OCI-LY1 (cell line): ENCODE data around the gene MAGI1.

ENCODE experiments used
- H2AFZ ChIP-seq: fragments of 200-600 bp; sonication (generic), shearing (Covaris generic); 2 replicates; pipeline ENCODE4 v1.6.0; 2014; ENCODE audit warnings: antibody characterized with exemption, mild to moderate bottlenecking, low read length
- H3F3A ChIP-seq: fragments of 200-600 bp; sonication (generic), shearing (Covaris generic); 2 replicates; pipeline ENCODE4 v1.6.0; 2014; ENCODE audit warnings: mild to moderate bottlenecking, antibody characterized with exemption, low read length, moderate library complexity; ENCODE audit not compliant: insufficient read depth
- H3K27ac ChIP-seq: fragments of 200-600 bp; sonication (generic); 2 replicates; pipeline ENCODE4 v1.5.1; 2014; ENCODE audit warnings: low read length, mixed run types, mild to moderate bottlenecking, low read depth; ENCODE audit not compliant: poor library complexity, severe bottlenecking
- H3K27me3 ChIP-seq: fragments of 200-600 bp; sonication (generic); 2 replicates; pipeline ENCODE4 v1.6.0; 2014; ENCODE audit warnings: antibody characterized with exemption, mild to moderate bottlenecking, low read length, moderate library complexity; ENCODE audit not compliant: insufficient read depth
- H3K36me3 ChIP-seq: fragments of 200-600 bp; sonication (generic); 2 replicates; pipeline ENCODE4 v1.6.1; 2014; ENCODE audit warnings: mild to moderate bottlenecking, antibody characterized with exemption, low read length, moderate library complexity, mixed read lengths; ENCODE audit not compliant: insufficient read depth
- H3K4me1 ChIP-seq: fragments of 200-600 bp; sonication (generic); 2 replicates; pipeline ENCODE4 v1.5.1; 2014; ENCODE audit warnings: mild to moderate bottlenecking, low read length, moderate library complexity; ENCODE audit not compliant: insufficient read depth, severe bottlenecking
- H3K4me2 ChIP-seq: fragments of 200-600 bp; sonication (generic), shearing (Covaris generic); 2 replicates; pipeline ENCODE4 v1.6.1; 2014; ENCODE audit warnings: low read length
- H3K4me3 ChIP-seq: fragments of 200-600 bp; sonication (generic); 2 replicates; pipeline ENCODE4 v1.5.1; 2014; ENCODE audit warnings: low read length, low read depth, mild to moderate bottlenecking, mixed read lengths; ENCODE audit not compliant: poor library complexity, severe bottlenecking
- H3K79me2 ChIP-seq: fragments of 200-600 bp; shearing (Covaris generic); 2 replicates; pipeline ENCODE4 v1.6.1; 2016; ENCODE audit warnings: mixed run types, low read length, mixed read lengths; ENCODE audit not compliant: insufficient read depth
- H3K9ac ChIP-seq: fragments of 200-600 bp; sonication (generic), shearing (Covaris generic); 2 replicates; pipeline ENCODE4 v1.6.1; 2014; ENCODE audit warnings: mild to moderate bottlenecking, low read length, mixed read lengths
- H3K9me2 ChIP-seq: fragments of 200-600 bp; sonication (generic), shearing (Covaris generic); 2 replicates; pipeline ENCODE4 v1.6.1; 2014; ENCODE audit warnings: low read depth, mild to moderate bottlenecking, low read length, mixed read lengths
- H3K9me3 ChIP-seq: fragments of 200-600 bp; shearing (Covaris generic); 2 replicates; pipeline ENCODE4 v1.6.1; 2014; ENCODE audit warnings: low read length, mixed read lengths
- H4K20me1 ChIP-seq: fragments of 200-600 bp; sonication (generic), shearing (Covaris generic); 2 replicates; pipeline ENCODE4 v1.6.0; 2016; ENCODE audit warnings: mild to moderate bottlenecking, low read length; ENCODE audit not compliant: insufficient read depth
- EZH2 ChIP-seq: fragments of 200-600 bp; sonication (generic), shearing (Covaris generic); IDR thresholded peaks from 2 replicates; pipeline ENCODE4 v1.8.0; 2017; ENCODE audit warnings: borderline replicate concordance, mixed run types, mild to moderate bottlenecking, antibody characterized with exemption, low read length, moderate library complexity, mixed read lengths
- TF ChIP-seq, protein P1 (sequence below): fragments of 200-600 bp; sonication (generic), shearing (Covaris generic); IDR thresholded peaks from 2 replicates; pipeline ENCODE4 v1.5.1; 2017; ENCODE audit warnings: mild to moderate bottlenecking, antibody characterized with exemption, low read length, moderate library complexity, mixed read lengths

MAGI1 gene

DNA sequence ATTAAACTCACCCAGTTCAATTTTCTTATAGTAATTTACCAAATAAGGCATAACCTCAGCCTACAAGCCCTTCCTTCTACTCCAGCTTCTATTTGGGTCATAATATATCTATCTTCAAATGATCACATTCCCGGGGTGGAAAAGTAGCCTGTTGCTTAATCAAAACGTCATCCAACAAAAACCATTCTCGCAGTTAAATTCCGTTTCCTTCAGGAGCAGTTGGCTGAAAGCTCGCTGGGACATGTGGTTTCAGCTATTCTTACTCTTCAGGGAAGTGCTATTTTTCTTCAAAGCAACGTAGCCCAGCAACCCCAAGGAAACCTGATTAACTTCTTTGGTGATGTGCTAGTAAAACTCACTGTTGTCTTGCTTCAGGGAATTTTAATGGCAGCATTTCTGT lies 59.6 kb downstream of the MAGI1 start:
- Histone ChIP-seq H3K4me2 (no peak overlapping the region), H3F3A (no peaks in the 10 kb centered on the region), H3K27ac (no peak overlapping the region), H2AFZ (no peak overlapping the region), H3K9me2 (no peaks in the 10 kb centered on the region), H3K9ac (no peak overlapping the region), H3K9me3 (no peaks in the 10 kb centered on the region), H3K79me2 (no peaks in the 10 kb centered on the region), H3K4me1 (no peaks in the 10 kb centered on the region), H3K27me3 (no peaks in the 10 kb centered on the region), H4K20me1 (no peaks in the 10 kb centered on the region), H3K4me3 (no peak overlapping the region), H3K36me3 (no peaks in the 10 kb centered on the region)
- no peak for TF ChIP-seq EZH2
- TF ChIP-seq, protein P1, sequence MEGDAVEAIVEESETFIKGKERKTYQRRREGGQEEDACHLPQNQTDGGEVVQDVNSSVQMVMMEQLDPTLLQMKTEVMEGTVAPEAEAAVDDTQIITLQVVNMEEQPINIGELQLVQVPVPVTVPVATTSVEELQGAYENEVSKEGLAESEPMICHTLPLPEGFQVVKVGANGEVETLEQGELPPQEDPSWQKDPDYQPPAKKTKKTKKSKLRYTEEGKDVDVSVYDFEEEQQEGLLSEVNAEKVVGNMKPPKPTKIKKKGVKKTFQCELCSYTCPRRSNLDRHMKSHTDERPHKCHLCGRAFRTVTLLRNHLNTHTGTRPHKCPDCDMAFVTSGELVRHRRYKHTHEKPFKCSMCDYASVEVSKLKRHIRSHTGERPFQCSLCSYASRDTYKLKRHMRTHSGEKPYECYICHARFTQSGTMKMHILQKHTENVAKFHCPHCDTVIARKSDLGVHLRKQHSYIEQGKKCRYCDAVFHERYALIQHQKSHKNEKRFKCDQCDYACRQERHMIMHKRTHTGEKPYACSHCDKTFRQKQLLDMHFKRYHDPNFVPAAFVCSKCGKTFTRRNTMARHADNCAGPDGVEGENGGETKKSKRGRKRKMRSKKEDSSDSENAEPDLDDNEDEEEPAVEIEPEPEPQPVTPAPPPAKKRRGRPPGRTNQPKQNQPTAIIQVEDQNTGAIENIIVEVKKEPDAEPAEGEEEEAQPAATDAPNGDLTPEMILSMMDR = no peak

DNA sequence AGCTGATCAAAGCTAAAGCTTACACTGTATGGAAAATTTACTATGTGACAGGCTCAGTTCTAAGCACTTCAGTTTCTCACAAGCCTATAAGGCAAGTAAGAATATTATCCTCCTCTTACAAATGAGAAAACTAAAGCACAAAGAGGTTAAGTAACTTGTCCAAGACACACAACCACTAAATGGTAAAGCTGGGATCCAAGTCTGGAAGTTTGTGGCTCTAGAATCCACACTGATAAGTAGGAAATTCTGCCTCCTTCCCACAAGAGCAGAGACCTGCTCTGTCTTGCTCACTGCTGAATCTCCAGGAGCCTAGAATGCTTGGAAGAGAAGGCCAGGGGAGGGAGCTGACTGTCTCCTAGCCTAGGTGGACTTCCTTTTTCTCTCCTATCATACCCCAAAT lies 60.6 kb downstream of the MAGI1 start:
- H3K36me3 ChIP-seq = no peaks in the 10 kb centered on the region
- H3K4me2 ChIP-seq = no peak overlapping the region
- H3K9ac ChIP-seq = no peak overlapping the region
- H3K4me3 ChIP-seq = no peak overlapping the region
- no peak overlapping the region for H3K27ac ChIP-seq
- H3K27me3 ChIP-seq = no peaks in the 10 kb centered on the region
- TF ChIP-seq, protein P1 = no peak
- no peak for TF ChIP-seq EZH2
- no peaks in the 10 kb centered on the region for H3K9me3 ChIP-seq
- H3F3A ChIP-seq = no peaks in the 10 kb centered on the region
- no peaks in the 10 kb centered on the region for H3K4me1 ChIP-seq
- H3K9me2 ChIP-seq = no peaks in the 10 kb centered on the region
- H4K20me1 ChIP-seq = no peaks in the 10 kb centered on the region
- no peaks in the 10 kb centered on the region for H3K79me2 ChIP-seq
- no peak overlapping the region for H2AFZ ChIP-seq

DNA sequence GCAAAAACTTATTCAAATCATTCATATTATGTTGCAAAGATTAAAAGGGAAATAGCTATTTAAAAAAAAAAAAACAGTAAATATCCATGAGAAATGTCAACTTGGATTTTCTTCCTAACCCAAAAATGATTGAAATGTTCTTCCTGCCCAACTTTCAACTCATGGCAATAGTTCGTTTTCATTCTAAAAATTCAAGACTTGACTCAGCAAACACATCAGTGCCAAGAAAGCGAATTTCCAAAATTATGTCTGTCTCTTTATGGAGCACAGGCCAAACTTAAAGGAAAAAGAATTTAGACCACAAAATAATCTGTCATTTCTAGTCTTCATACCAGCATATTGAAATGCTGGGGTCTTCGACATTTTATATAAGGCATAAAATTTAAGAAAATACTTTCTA lies 63.7 kb downstream of the MAGI1 start:
- H3K4me1 ChIP-seq = no peaks in the 10 kb centered on the region
- no peaks in the 10 kb centered on the region for H3K9me3 ChIP-seq
- H4K20me1 ChIP-seq = no peaks in the 10 kb centered on the region
- no peak overlapping the region for H3K4me2 ChIP-seq
- H3K36me3 ChIP-seq = no peaks in the 10 kb centered on the region
- no peaks in the 10 kb centered on the region for H3K79me2 ChIP-seq
- no peak overlapping the region for H2AFZ ChIP-seq
- H3K4me3 ChIP-seq = no peak overlapping the region
- TF ChIP-seq, protein P1 = no peak
- no peak for TF ChIP-seq EZH2
- no peaks in the 10 kb centered on the region for H3K27me3 ChIP-seq
- no peak overlapping the region for H3K9ac ChIP-seq
- no peak overlapping the region for H3K27ac ChIP-seq
- no peaks in the 10 kb centered on the region for H3K9me2 ChIP-seq
- no peaks in the 10 kb centered on the region for H3F3A ChIP-seq
